K562 (cell line): ENCODE results near the gene HDGFL2. TPM values are rescaled to one million over a fixed set of nuclear protein-coding genes. Genes with fewer than 3 reads are reported as not detected.
A peak's percentile ranks its signal among the peaks of the same experiment; 100 is the strongest.

Source experiments
- ATAC-seq: fragments of 200-7000 bp; cut with Tn5 transposase; 3 replicates; pipeline ENCODE4 v1.9.1; 2020; ENCODE audit warnings: moderate library complexity
- BruUV-seq: library from RNA; stranded (reverse); fragments of 400-500 nt; replicated peaks from 2 replicates; lab custom pipeline; 2021; lab: Mats Ljungman, UMichigan
- CTCF ChIA-PET: fragments of 300-600 bp; formaldehyde crosslinking; extraction: SDS; loops from one replicate; lab custom pipeline; 2021; ENCODE audit warnings: low intra/inter-chr PET ratio; lab: Yijun Ruan, JAX
- POLR2A ChIA-PET: fragments of 300-600, 350-650 bp; sonication (Branson Sonifier 250); formaldehyde crosslinking; extraction: SDS; loops from one replicate; lab custom pipeline; 2021; ENCODE audit warnings: antibody characterized with exemption, inconsistent platforms; lab: Yijun Ruan, JAX
- DNase-seq, 4 experiments: peaks; one replicate each; pipeline versions ENCODE4 v3.0.0 to v3.0.0-alpha.2; 2011 to 2018; ENCODE audit warnings: low spot score in 3 of 4, mixed read lengths in 3 of 4; ENCODE audit errors: extremely low read depth in 1 of 4
- FAIRE-seq: peaks from 2 replicates; lab custom pipeline; 2011; peaks lifted over from hg19 to GRCh38; lab: Jason Lieb, UNC
- H2AFZ ChIP-seq: 2 replicates; pipeline ENCODE4 v1.6.0; 2011; ENCODE audit warnings: low read depth, low read length, control low read depth, inconsistent platforms
- H3K27ac ChIP-seq: fragments of 200-600 bp; 3 replicates; pipeline ENCODE4 v1.8.0; 2011; ENCODE audit warnings: low read depth, mild to moderate bottlenecking, control low read depth, inconsistent platforms, low read length, moderate library complexity, mixed read lengths; ENCODE audit errors: extremely low read depth
- H3K27me3 ChIP-seq, 2 experiments: fragments of 300-600 bp in 1 of 2; 2 replicates in 1 of 2; 3 replicates in 1 of 2; pipeline versions ENCODE4 v1.6.0 to v1.8.0; 2011; ENCODE audit warnings: inconsistent platforms in 2 of 2, low read length in 2 of 2, mild to moderate bottlenecking in 1 of 2, mixed read lengths in 1 of 2, moderate library complexity in 1 of 2; ENCODE audit not compliant: control insufficient read depth in 2 of 2, insufficient read depth in 2 of 2
- H3K36me3 ChIP-seq: fragments of 300-600 bp; 3 replicates; pipeline ENCODE4 v1.8.0; 2011; ENCODE audit warnings: mild to moderate bottlenecking, low read length, inconsistent platforms; ENCODE audit not compliant: control insufficient read depth, insufficient read depth
- H3K4me1 ChIP-seq, 2 experiments: fragments of 200-600 bp in 1 of 2; replicated peaks in 1 of 2; 2 replicates in 1 of 2; 3 replicates in 1 of 2; pipeline versions ENCODE4 v1.5.1 to v1.8.0; 2011; ENCODE audit warnings: inconsistent platforms in 2 of 2, low read length in 2 of 2, mild to moderate bottlenecking in 1 of 2, mixed read lengths in 1 of 2, moderate library complexity in 1 of 2; ENCODE audit not compliant: control insufficient read depth in 2 of 2, insufficient read depth in 2 of 2
- H3K4me2 ChIP-seq: 2 replicates; pipeline ENCODE4 v1.6.1; 2011; ENCODE audit warnings: low read length, control low read depth, inconsistent platforms, mixed read lengths; ENCODE audit not compliant: insufficient read depth
- H3K4me3 ChIP-seq: fragments of 200-600 bp; sonication (generic), shearing (Covaris generic); 2 replicates; pipeline ENCODE4 v1.5.1; 2016; ENCODE audit warnings: control low read depth, inconsistent platforms
- H3K79me2 ChIP-seq: fragments of 200-600 bp; 3 replicates; pipeline ENCODE4 v1.8.0; 2011; ENCODE audit warnings: low read length, inconsistent platforms; ENCODE audit not compliant: control insufficient read depth, insufficient read depth
- H3K9ac ChIP-seq, 2 experiments: 2 replicates each; pipeline versions ENCODE4 v1.6.0 to v1.6.1; 2011; ENCODE audit warnings: low read depth in 2 of 2, low read length in 2 of 2, control low read depth in 1 of 2, inconsistent platforms in 1 of 2, mild to moderate bottlenecking in 1 of 2, mixed read lengths in 1 of 2; ENCODE audit not compliant: insufficient read depth in 1 of 2
- H3K9me1 ChIP-seq: one replicate; pipeline ENCODE4 v1.6.0; 2011; ENCODE audit warnings: inconsistent platforms, mild to moderate bottlenecking, low read length, moderate library complexity; ENCODE audit not compliant: control insufficient read depth, insufficient read depth
- H3K9me3 ChIP-seq: replicated peaks from 2 replicates; pipeline ENCODE4 v1.5.1; 2011; ENCODE audit warnings: low read depth, low read length, inconsistent platforms; ENCODE audit not compliant: control insufficient read depth, insufficient read depth
- H4K20me1 ChIP-seq: replicated peaks from 2 replicates; pipeline ENCODE4 v1.6.1; 2011; ENCODE audit warnings: low read length, inconsistent platforms, mixed read lengths; ENCODE audit not compliant: control insufficient read depth, insufficient read depth
- GABPB1 ChIP-seq: sonication (generic); formaldehyde crosslinking; IDR thresholded peaks from 2 replicates; pipeline ENCODE4 v1.8.0; 2022; ENCODE audit warnings: mild to moderate bottlenecking, missing genetic modification reagents
- HNRNPUL1 ChIP-seq: fragments of 200-400 bp; formaldehyde crosslinking; IDR thresholded peaks from 2 replicates; pipeline ENCODE4 v1.6.1; 2017; ENCODE audit warnings: low read length
- NRF1 ChIP-seq, 2 experiments: fragments of 450-650 bp; IDR thresholded peaks in 1 of 2; conservative IDR thresholded peaks in 1 of 2; 2 replicates each; pipeline ENCODE4 v1.6.1; 2014; ENCODE audit warnings: mild to moderate bottlenecking in 2 of 2
- ZFPM2 ChIP-seq: fragments of 250-450 bp; sonication (Bioruptor Pico); IDR thresholded peaks from 2 replicates; pipeline ENCODE4 v1.5.1; 2022; ENCODE audit warnings: mild to moderate bottlenecking
- ZKSCAN8 ChIP-seq: fragments of 200-800 bp; sonication (Bioruptor generic); IDR thresholded peaks from 2 replicates; pipeline ENCODE4 v1.6.1; 2016; ENCODE audit warnings: missing genetic modification characterization, missing compliant biosample characterization
- ZNF140 ChIP-seq: fragments of 250-450 bp; sonication (Bioruptor Pico); IDR thresholded peaks from 2 replicates; pipeline ENCODE4 v1.8.0; 2021; ENCODE audit warnings: moderate library complexity, mild to moderate bottlenecking, inconsistent platforms
- WGBS: fragments of 100-300 bp; shearing (Covaris generic); methylation state at CpG from one replicate; pipeline ENCODE4 v1.1.6; 2016; ENCODE audit warnings: low coverage, mixed read lengths; ENCODE audit not compliant: insufficient coverage; ENCODE audit errors: missing lambda C conversion rate; 5-methylcytosine and 5-hydroxymethylcytosine counted together
- in situ Hi-C: fragments of 300-500 bp; cut with MboI; formaldehyde crosslinking; loops from 4 replicates; pipeline ENCODE4 v1.15.0; 2018; ENCODE audit warnings: inconsistent platforms, mixed read lengths
- intact Hi-C: fragments of 100-400 bp; cut with micrococcal nuclease; formaldehyde crosslinking; loops from 2 replicates; pipeline ENCODE4 v1.14.2; 2022
- polyA plus RNA-seq, 8 experiments: library from polyadenylated mRNA; depleted of rRNA in 4 of 8; stranded (reverse) in 5 of 8; unstranded in 3 of 8; fragments of >200 nt; fragmentation: Nextera tagmentation in 2 of 8; fragmentation: Illumina TruSeq in 1 of 8; extraction: Ambion mirVana in 2 of 8; extraction: Trizol in 1 of 8; gene quantifications; 2 replicates each; pipeline versions ENCODE4 v1.2.1 to v1.2.3, GENCODE V29; 2011 to 2014; ENCODE audit warnings: inconsistent platforms in 1 of 8, missing spikeins in 1 of 8
- total RNA-seq, 7 experiments: library from RNA; depleted of rRNA in 6 of 7; stranded (reverse); fragments of >200 nt in 6 of 7; fragmentation: Illumina TruSeq in 2 of 7; extraction: Trizol in 2 of 7; gene quantifications; 2 replicates each; pipeline versions ENCODE4 v1.2.1 to v1.2.3, GENCODE V29; 2011 to 2021; ENCODE audit warnings: low replicate concordance in 1 of 7
- TF ChIP-seq, protein P1 (sequence below): sonication (generic); formaldehyde crosslinking; IDR thresholded peaks from 2 replicates; pipeline ENCODE4 v1.9.0; 2022; ENCODE audit warnings: mild to moderate bottlenecking, missing genetic modification reagents

HDGFL2 gene
- total and polyA plus RNA-seq, 9 of the 15 experiments (the other 6 are each of a cell fraction or from before 2014, with no cell fraction given): 0.13 to 61.7 (median 16.0) TPM

DNA sequence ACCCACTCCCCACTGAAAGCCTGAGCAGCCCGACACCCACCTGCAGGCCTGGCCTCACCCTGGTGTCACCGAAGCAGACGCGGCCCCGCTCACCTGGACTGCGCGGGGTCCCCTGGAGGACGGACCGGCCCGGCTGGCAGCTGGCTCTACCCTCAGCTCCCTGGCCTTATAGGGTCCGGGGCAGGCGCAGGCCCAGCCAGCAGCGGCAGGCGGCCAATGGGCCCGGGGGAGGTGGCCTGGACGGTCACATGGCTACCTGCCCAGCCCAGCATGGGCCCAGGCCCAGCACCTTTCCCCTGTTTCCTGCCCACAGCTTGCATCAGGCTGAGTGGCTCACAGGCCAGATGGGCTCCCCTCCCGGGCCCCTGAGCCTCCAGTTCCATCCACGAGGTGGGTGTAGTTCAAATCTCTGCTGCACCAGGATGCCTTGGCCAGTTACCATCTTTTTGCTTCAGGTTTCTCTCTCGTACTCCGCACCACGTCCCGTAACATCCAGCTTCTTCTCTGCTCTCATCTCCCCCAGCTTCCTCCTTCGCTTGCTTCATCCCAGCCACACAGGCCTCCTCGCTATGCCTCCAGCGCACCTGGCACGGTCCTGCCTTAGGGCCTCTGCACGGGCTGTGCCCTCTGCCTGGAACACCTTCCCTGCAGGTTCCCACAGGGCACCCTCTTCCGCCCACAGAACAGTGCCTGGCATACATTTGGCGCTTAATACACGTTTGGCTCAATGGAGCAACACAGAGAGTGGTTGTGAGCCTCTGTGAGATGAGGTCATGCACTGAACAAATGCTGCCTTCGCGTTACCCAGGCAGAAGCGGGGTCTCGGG lies 46.5 kb downstream of the HDGFL2 start, which contains the start of gene PLIN4:
Gene PLIN4 (minus strand): TSS at position 142 of the 827 bp plus-strand sequence. CDS start 214 bp downstream, outside the sequence.
- no TSS peak for BruUV-seq
- H3K4me2 ChIP-seq: no peak within 1 kb of the TSS
- no peaks in the 10 kb centered on the region for H3K79me2 ChIP-seq
- no peak for FAIRE-seq
- no peak within 1 kb of the TSS for H3K27ac ChIP-seq
- intact Hi-C loops (no loop called here), in situ Hi-C loops (loop anchor here (5.0 kb wide), 1 partner anchor 246 kb away; no protein-coding TSS in a partner anchor)
- no peak for TF ChIP-seq ZNF140 (CRISPR knock-in tag)
- peak; percentile 70; the same call in 1 of the 2 replicates for TF ChIP-seq ZKSCAN8 (CRISPR knock-in tag)
- TF ChIP-seq ZFPM2 (CRISPR knock-in tag): no peak
- TF ChIP-seq, protein P1, sequence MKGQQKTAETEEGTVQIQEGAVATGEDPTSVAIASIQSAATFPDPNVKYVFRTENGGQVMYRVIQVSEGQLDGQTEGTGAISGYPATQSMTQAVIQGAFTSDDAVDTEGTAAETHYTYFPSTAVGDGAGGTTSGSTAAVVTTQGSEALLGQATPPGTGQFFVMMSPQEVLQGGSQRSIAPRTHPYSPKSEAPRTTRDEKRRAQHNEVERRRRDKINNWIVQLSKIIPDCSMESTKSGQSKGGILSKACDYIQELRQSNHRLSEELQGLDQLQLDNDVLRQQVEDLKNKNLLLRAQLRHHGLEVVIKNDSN (CRISPR knock-in tag): peak; percentile 71
- TF ChIP-seq NRF1 (conservative IDR thresholded peaks at IDR 0.05 in 1 of 2, IDR thresholded peaks at IDR 0.05 in 1 of 2): peak; percentile 42 to 56; a peak in 3 of 4 replicates
- no peak for TF ChIP-seq HNRNPUL1
- peak; percentile 24; the same call in 1 of the 2 replicates for TF ChIP-seq GABPB1 (CRISPR knock-in tag)
- 48% methylated on average over 22 of the region's 34 CpGs for WGBS
- peaks cover 4 to 16% of the 10 kb centered on the region in 2 experiments; a peak in 3 of 5 replicates for H3K27me3 ChIP-seq
- H3K4me3 ChIP-seq: no peak within 1 kb of the TSS
- no peaks in the 10 kb centered on the region for H3K36me3 ChIP-seq
- H3K4me1 ChIP-seq: peaks cover 0 to 30% of the 10 kb centered on the region in 2 experiments; a peak in 2 of 5 replicates
- ChIA-PET CTCF (no interaction called here), POLR2A (interaction anchor here (0.6 to 1.2 kb wide), 4 partner anchors 9 to 341 kb away, joined by 3 to 4 read pairs (median 3); partner anchors contain the start of gene LRG1)
- H3K9me1 ChIP-seq: no peaks in the 10 kb centered on the region
- peak; percentile 63 for ATAC-seq
- no peaks in the 10 kb centered on the region for H3K9me3 ChIP-seq
- H4K20me1 ChIP-seq: 0 out of 2 replicates have a peak, but pooled peaks cover 3% of the 10 kb centered on the region
- no peak within 1 kb of the TSS for H2AFZ ChIP-seq
- DNase-seq: no peak
- H3K9ac ChIP-seq: peak within 1 kb of the TSS in 1 of 2 experiments; percentile 61; a peak in 2 of 4 replicates
